HG02884 (cell line): Measurements from ENCODE around the gene PTGES.
"Not testable (repeated sequence)": the region's sequence is repeated elsewhere in the genome, so short reads cannot be mapped to it uniquely, and the experiment has no call there.

Source experiments
- ATAC-seq: cut with Tn5 transposase; IDR thresholded peaks from one replicate; pipeline ENCODE4 v1.9.1; 2021; ENCODE audit warnings: mild to moderate bottlenecking, moderate library complexity; ENCODE audit not compliant: unreplicated experiment

Gene PTGES

DNA sequence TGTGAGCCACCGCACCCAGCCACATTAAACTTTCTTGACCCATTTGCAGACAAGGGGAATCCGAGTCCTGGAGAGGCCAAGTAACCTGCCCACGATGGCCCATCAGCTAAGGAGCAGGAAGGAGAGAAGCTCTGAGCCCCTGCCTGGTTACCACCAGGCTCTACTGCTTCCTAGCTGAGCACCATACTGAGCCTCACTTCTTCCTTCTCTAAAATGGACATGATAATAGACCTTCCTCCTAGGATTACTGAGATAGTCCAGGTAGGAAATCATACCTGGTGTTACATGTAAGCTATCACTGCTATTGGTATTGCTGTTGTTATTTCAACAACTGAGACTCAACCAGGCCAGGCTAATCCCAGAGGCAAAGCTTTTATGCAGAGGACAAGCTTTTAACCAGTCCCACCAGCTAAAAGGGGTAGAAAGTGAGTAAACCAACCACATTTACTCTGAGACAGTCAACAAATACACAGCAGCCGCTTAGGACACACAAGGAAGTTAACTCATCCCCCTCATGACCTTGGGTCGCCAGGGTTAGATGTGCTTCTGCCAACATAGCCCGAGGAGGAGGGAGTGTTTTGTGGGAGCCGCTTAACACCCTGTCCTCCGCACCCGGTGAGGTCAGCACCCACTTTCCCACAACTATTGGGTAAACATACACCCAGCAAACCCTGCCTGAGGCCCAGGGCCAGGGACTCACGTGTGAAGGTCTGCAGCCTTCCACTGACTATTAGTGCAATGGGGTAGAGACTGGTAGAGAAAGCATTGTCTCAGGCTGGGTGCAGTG, 20.6 kb upstream of the PTGES start:
- ATAC-seq: no peak

GRCh38 chr9:129770741-129771140, 17.9 kb upstream of the PTGES start:
- ATAC-seq: no peak

DNA sequence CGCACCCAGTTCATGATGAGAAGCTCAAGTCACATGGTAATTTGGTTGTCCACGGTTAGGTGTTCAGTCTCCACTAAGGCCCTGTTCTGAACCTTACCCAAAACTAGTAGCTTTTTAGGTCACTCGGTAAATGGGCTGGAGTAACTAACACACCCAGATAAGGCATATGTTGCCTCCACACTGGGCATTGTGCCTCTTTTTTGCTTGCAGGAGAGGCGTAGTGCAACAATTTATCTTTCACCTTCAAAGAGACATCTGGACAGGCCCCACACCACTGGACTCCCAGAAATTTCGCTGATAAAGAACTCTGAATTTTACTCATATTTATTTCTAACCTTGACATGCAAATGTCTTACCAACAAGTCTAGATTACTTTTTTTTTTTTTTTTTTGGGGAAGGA, 16.8 kb upstream of the PTGES start:
- no peak for ATAC-seq

- no peak for ATAC-seq
These were observed 15.6 kb upstream of the PTGES start for GRCh38 chr9:129768486-129768885.

GRCh38 chr9:129765764-129766317, 13.0 kb upstream of the PTGES start:
- no peak for ATAC-seq

DNA sequence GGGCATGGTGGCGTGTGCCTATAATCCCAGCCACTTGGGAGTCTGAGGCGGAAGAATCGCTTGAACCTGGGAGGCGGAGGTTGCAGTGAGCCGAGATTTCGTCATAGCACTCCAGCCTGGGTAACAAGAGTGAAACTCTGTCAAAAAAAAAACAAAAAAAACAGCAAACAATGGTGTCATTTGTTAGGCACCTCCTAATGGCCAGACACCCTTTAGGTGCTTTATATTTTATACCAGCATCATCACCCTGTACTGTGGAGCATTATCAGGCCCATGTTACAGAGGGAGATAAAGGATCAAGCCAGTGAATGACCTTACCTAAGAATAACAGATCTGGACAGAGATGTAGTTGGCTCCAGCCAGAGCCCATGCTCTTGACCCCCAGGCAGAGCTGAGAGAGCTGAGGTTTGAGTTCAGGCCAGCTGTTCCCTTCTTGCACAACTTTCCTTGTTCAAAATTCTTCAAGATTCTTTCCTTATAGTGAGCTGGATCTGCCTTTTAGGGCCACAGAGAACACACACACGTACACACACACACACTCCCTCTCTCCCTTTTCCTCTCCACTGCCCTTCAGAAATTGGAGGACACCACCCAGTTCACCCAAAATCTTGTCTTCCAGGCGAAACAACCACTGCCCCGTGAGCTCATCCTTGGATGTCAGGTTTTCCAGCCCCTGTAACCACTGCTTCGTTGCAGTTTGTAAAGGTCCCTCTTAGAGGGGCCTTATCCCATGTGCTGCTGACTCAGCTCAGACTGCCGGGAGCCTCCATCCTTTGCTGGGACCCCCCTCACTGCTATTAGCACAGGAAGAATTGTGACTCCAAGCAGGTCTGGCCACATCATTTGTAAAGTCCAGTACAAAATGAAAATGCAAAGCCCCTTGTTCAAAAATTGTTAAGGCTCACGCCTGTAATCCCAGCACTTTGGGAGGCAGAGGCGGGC, 10.4 kb upstream of the PTGES start:
- no peak for ATAC-seq

DNA sequence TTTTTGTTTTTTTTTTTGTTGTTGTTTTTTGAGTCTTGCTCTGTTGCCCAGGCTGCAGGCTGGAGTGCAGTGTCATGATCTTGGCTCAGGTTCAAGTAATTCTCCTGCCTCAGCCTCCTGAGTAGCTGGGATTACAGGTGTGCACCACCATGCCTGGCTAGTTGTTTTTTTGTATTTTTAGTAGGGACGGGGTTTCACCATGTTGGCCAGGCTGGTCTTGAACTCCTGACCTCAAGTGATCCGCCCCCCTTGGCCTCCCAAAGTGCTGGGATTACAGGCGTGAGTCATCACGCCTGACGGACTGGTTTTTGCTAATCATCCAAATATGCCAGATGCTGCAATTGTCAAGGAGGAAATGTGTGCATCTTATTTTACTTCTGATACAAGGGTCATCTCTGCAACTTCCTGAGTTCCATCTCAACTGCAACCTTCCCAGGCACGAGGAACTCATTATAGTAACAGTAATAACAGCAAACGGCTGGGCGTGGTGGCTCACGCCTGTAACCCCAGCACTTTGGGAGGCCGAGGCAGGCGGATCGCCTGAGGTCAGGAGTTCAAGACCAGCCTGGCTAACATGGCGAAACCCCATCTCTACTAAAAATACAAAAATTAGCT, 9.6 kb upstream of the PTGES start:
- not testable (repeated sequence) for ATAC-seq

DNA sequence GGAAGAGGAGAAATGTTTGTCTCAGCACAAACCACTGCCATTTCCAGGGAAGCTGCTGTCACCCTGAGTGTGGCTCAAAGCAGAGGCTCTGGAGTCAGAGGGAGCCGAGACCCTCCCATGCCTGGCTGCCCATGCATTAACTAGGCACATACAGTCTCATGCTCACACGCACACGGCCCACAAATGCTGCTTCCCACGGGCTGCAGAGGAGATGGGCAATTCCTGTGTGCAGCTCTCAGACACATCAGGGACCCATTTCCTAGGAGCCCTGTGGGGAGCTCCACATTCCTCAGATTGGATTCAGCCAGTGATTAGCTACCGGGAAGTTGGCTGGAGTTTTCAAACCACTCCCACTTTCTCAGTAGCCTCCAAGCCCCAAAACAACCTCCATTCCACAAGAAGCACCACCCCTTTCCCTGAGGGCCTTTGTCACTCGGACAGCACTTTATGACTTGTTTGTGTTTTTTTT, 9.1 kb upstream of the PTGES start:
- no peak for ATAC-seq

DNA sequence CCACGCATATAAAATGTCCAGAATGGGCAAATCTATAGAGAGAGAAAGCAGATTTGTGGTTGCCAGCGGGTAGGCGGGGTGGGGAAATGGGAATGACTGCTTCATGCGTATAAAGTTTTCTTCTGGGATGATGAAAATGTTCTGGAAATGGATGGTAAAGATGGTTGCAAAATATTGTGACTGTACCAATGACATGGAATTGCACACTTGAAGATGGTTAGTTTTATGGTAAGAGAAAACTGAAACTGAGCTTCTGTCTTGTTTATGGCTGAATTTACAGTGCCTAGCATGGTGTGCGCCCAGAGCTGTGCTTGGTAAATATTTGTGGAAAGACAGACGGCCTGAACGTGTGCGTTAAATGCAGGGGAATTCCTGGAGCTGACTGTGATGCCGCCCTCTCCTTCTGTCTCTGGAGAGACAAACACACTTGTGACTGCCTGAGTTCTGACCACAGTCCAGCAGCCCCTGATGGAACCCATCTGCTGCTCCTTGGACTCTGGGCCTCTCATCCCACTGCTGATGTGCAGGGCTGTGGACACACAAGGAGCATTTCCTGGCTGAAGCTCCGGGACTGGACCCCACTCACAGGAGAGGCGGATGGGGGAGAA, 8.6 kb upstream of the PTGES start:
- no peak for ATAC-seq

DNA sequence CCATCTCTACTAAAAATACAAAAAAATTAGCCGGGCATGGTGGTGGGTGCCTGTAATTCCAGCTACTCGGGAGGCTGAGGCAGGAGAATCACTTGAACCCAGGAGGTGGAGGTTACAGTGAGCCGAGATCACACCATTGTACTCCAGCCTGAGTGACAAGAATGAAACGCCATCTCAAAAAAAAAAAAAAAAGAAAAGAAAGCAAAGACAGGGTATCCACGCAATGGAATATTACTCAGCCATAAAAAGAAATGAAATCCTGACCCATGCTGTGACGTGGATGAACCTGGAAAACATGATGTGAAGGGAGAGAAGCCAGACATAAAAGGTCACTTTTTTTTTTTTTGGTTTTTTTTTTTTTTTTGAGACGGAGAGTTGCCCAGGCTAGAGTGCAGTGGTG, 7.9 kb upstream of the PTGES start:
- not testable (repeated sequence) for ATAC-seq

DNA sequence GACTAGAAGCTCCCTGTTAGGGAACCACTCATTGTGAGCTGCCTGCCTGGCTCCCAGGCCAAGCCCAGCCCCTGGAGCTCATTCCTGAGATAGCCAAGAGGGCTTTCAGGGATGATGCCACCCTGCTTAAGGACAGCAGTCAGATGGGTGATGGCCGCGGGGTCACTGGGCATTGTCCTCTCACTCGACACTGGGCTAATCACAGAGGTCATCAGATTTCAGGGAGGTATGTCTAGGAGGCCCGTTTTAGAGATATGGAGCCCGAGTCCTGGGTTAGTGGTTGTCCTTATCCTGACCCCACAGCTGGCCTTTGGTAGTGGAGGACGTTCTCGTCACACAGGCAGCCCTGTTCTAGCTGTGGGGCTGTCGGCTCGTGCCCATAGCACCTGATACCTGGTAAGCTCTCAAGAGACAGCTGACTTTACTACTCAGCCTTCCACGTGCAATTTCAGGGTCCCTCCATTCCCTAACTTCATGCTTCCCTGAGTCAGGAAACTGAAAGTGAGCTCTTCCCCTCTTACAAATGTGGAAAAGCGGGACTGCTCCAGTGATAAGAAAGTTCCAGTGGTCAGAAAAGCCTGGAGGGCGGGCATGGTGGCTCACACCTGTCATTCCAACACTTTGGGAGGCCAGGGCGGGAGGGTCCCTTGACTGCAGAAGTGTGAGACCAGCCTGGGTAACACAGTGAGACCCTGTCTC, 7.1 kb upstream of the PTGES start:
- ATAC-seq: no peak

- no peak for ATAC-seq
These were observed 6.5 kb upstream of the PTGES start for GRCh38 chr9:129759319-129759718.

- ATAC-seq: no peak
These were observed 4.2 kb upstream of the PTGES start for GRCh38 chr9:129757045-129757444.

DNA sequence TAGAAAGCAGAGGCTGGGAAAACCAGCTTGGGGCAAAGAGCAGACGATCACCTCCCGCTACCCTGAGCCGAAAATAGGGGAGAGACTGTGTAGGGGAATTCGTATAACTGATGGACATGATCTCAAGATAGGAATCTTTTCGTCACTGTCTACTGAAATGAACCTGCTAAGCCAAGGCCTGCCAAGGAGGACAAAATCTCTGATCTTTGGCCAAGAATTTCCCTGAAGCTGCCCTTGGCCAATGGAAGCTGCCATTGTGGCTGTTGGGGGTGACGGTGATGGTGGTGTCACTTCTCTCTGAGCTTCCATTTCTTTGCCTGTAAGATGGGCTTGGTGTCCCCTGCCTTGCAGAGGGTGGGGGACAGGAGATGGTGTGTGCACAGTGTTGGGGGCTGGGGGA, 3.3 kb upstream of the PTGES start:
- ATAC-seq: no peak

GRCh38 chr9:129755151-129755550, 2.3 kb upstream of the PTGES start:
- no peak for ATAC-seq

- no peak for ATAC-seq
These were observed 721 bp downstream of the PTGES start for GRCh38 chr9:129751841-129752801.

GRCh38 chr9:129750013-129750638, 2.7 kb downstream of the PTGES start:
- ATAC-seq: no peak

DNA sequence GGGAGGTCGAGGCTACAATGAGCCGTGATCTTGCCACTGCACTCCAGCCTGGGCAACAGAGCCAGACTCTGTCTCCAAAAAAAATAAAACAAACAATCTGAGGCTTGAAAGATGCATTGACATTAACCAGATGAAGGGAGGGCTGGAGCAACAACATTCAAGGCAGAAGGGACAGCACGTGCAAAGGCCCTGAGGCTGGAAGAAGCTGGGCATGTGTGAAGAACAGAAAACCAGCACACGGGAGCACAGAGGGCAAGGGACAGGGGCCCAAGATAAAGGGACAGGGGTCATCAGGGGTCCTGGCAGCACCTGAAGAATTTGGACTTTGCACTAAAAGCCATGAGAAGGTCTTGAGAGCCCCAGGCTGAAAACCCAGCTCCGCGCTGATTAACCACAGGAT, 3.3 kb downstream of the PTGES start:
- ATAC-seq: no peak
